ENCODE results near the gene ZNF613. TPM values are rescaled to one million over a fixed set of nuclear protein-coding genes. Genes with fewer than 3 reads are reported as not detected.
A peak's percentile ranks its signal among the peaks of the same experiment; 100 is the strongest.

The ZNF613 gene
- 1 to 10 TPM; 3.1 to 8.2 (median 6.1) TPM for total RNA-seq

- ATAC-seq (ENCODE audit: low FRiP score in 2 of 2) (peak; percentile 98), DNase-seq (peak; percentile 89 to 91)
- H3K4me3 ChIP-seq, result peak within 1 kb of the TSS; percentile 31 to 76 (median 66)
- peaks cover 7 to 17% (median 8%) of the 10 kb centered on the region in 4 donors for H3K4me1 ChIP-seq
- peaks cover 11 to 32% (median 23%) of the 10 kb centered on the region in 4 donors for H3K9me3 ChIP-seq
- peak within 1 kb of the TSS; percentile 71 to 92 (median 80) for H3K27ac ChIP-seq
- no peaks in the 10 kb centered on the region for H3K27me3 ChIP-seq
- peak in 3 of 6 experiments; percentile 21 to 32 (median 27) for TF ChIP-seq CTCF (IDR thresholded peaks at IDR 0.05)
- TF ChIP-seq POLR2AphosphoS5 (IDR thresholded peaks at IDR 0.05), result peak; percentile 52 to 61
- TF ChIP-seq EP300 (IDR thresholded peaks at IDR 0.05), result no peak
- peak in 1 of 4 donors; percentile 42 for TF ChIP-seq POLR2A (IDR thresholded peaks at IDR 0.05)
- peaks cover 0 to 26% (median 12%) of the 10 kb centered on the region in 4 donors for H3K36me3 ChIP-seq
- WGBS, 2 donors, result 0 to 1% methylated on average over 33 to 52 of the region's 52 CpGs
Measured at GRCh38 chr19:51926784-51927741, at the start of gene ZNF613. ZNF613 (plus strand) TSS chr19:51927472; CDS start chr19:51936221, 8,749 bp downstream.

- Histone ChIP-seq H3K27me3 (no peaks in the 10 kb centered on the region), H3K4me3 (no peak overlapping the region), H3K4me1 (peaks cover 0 to 9% (median 6%) of the 10 kb centered on the region in 4 donors), H3K27ac (no peak overlapping the region), H3K36me3 (peaks cover 12 to 28% (median 16%) of the 10 kb centered on the region in 4 donors), H3K9me3 (peaks cover 13 to 83% (median 69%) of the 10 kb centered on the region in 4 donors)
- 94 to 95% methylated on average over 3 of the region's 3 CpGs for WGBS, 2 donors
- TF ChIP-seq POLR2AphosphoS5 (IDR thresholded peaks at IDR 0.05), result no peak
- no peak for TF ChIP-seq EP300 (IDR thresholded peaks at IDR 0.05)
- no peak for TF ChIP-seq CTCF (IDR thresholded peaks at IDR 0.05)
- TF ChIP-seq POLR2A (IDR thresholded peaks at IDR 0.05), result no peak
- DNase-seq, result no peak
- ATAC-seq (ENCODE audit: low FRiP score in 2 of 2), result no peak
Measured at GRCh38 chr19:51882518-51882917, 44.8 kb upstream of the ZNF613 start.

- Histone ChIP-seq H3K9me3 (peaks cover 29 to 89% (median 73%) of the 10 kb centered on the region in 4 donors), H3K27me3 (no peaks in the 10 kb centered on the region), H3K4me1 (peaks cover 0 to 9% (median 6%) of the 10 kb centered on the region in 4 donors), H3K27ac (no peak overlapping the region), H3K36me3 (peaks cover 0 to 18% (median 6%) of the 10 kb centered on the region in 4 donors), H3K4me3 (no peak overlapping the region)
- DNase-seq, result no peak
- TF ChIP-seq CTCF (IDR thresholded peaks at IDR 0.05), result no peak
- no peak for ATAC-seq (ENCODE audit: low FRiP score in 2 of 2)
- WGBS, 2 donors, result 92 to 95% methylated on average over 2 of the region's 2 CpGs
Measured at GRCh38 chr19:51884713-51885112, 42.6 kb upstream of the ZNF613 start.

DNA sequence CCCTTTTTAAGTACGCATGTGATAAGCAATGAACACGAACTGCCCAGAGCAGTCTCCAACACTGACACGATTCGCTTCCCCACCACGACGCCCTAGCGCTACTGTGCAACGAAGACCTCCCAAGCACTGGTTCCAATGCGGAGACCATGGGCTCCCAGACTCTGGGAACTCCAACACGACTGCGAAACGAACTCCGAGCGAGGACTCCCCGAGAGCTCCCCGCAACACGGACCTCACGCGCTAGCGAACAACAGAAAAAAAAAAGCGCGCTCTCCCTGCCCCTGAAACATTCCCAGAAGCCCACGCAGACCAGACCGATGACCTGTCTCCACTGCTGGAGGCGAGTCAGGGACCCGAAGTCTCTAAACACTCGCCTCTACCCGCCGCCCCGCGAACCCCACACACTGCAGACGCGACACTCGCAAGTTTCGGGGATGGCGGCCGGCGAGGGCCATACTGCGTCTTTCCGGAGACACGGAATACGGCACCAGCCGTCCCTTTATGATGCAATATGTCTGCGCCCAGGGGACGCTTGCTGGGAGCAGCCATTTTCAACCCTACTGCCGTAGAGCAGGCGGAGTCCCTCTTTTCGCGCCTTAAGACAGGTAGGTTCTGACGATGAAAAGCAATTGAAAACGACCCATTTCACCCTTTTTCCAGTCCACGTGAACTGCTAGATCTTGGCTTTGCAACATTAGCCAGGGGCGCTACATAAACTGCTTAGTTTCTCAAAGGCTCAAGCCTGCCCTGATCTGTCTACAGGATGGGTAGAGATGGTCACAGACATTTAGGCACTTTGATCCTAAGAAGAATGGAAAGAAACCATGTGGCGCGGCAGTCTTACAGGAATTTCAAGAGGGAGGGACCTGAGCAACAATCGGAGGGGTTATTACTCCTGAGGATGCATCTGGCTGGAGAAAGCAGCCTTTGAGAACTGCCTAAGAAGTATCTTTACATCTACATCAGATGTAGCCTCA is 39.5 kb upstream of the ZNF613 start, which contains the start of gene ZNF577:
Gene ZNF577 (minus strand): TSS at position 430 of the 977 bp plus-strand sequence. CDS start 7,569 bp downstream, outside the sequence.
- DNase-seq (peak; percentile 81 to 93), ATAC-seq (ENCODE audit: low FRiP score in 2 of 2) (peak; percentile 88 to 97)
- H3K4me1 ChIP-seq, result peaks cover 0 to 9% (median 6%) of the 10 kb centered on the region in 4 donors
- H3K36me3 ChIP-seq, result peaks cover 17 to 41% (median 29%) of the 10 kb centered on the region in 4 donors
- peak within 1 kb of the TSS; percentile 30 to 87 (median 54) for H3K27ac ChIP-seq
- H3K27me3 ChIP-seq, result no peaks in the 10 kb centered on the region
- 11 to 43% methylated on average over 9 to 52 of the region's 56 CpGs for WGBS, 2 donors
- peak within 1 kb of the TSS; percentile 2 to 68 (median 62) for H3K4me3 ChIP-seq
- peaks cover 57 to 92% (median 76%) of the 10 kb centered on the region in 4 donors for H3K9me3 ChIP-seq
- TF ChIP-seq POLR2A (IDR thresholded peaks at IDR 0.05) (peak in 2 of 4 donors; percentile 24 to 37), CTCF (IDR thresholded peaks at IDR 0.05) (no peak), EP300 (IDR thresholded peaks at IDR 0.05) (peak in 1 of 4 donors; percentile 79), POLR2AphosphoS5 (IDR thresholded peaks at IDR 0.05) (peak; percentile 68 to 90)

Data from upper lobe of left lung (tissue), 6 donors.